Uterus (tissue), 4 donors: ENCODE measurements around the gene SYT14. TPM values are rescaled to one million over a fixed set of nuclear protein-coding genes. Genes with fewer than 3 reads are reported as not detected.

Source experiments
- DNase-seq, 2 donors: peaks; one replicate each; pipeline ENCODE4 v3.0.0-alpha.2; 2019 to 2020
- H3K27ac ChIP-seq, 2 donors: fragments of 200-600 bp; sonication (generic); 1 replicate in 1 of 2; 2 replicates in 1 of 2; pipeline ENCODE4 v1.5.1; 2016 to 2018
- H3K27me3 ChIP-seq, 2 donors: fragments of 200-600 bp; sonication (generic); one replicate each; pipeline ENCODE4 v1.5.1; 2018 to 2019; ENCODE audit warnings: control low read depth in 1 of 2
- H3K36me3 ChIP-seq, 2 donors: fragments of 200-600 bp; sonication (generic); one replicate each; pipeline ENCODE4 v1.5.1; 2019; ENCODE audit warnings: control low read depth in 1 of 2
- H3K4me1 ChIP-seq, 2 donors: fragments of 200-600 bp; sonication (generic); one replicate each; pipeline ENCODE4 v1.5.1; 2018 to 2019; ENCODE audit warnings: control low read depth in 1 of 2
- H3K4me3 ChIP-seq, 2 donors: fragments of 200-600 bp; sonication (generic); 1 replicate in 1 of 2; 2 replicates in 1 of 2; pipeline ENCODE4 v1.5.1; 2018 to 2019; ENCODE audit warnings: mild to moderate bottlenecking in 1 of 2
- H3K9me3 ChIP-seq, 2 donors: fragments of 200-600 bp; sonication (generic); one replicate each; pipeline ENCODE4 v1.5.1; 2019; ENCODE audit warnings: control low read depth in 1 of 2
- CTCF ChIP-seq, 4 experiments: fragments of 200-600 bp in 2 of 4; fragments of 450-650 bp in 2 of 4; sonication (generic) in 2 of 4; IDR thresholded peaks; one replicate each; pipeline ENCODE4 v1.5.1; 2016 to 2019; ENCODE audit warnings: antibody characterized with exemption in 4 of 4, mild to moderate bottlenecking in 2 of 4, moderate library complexity in 1 of 4
- POLR2A ChIP-seq, 2 donors: fragments of 450-650 bp; IDR thresholded peaks; one replicate each; pipeline ENCODE4 v1.6.1; 2016; ENCODE audit warnings: antibody characterized with exemption in 2 of 2, mild to moderate bottlenecking in 1 of 2, moderate library complexity in 1 of 2
- intact Hi-C: fragments of 100-400 bp; cut with DNase I; formaldehyde crosslinking; loops from one replicate; pipeline ENCODE4 v1.15.1; 2023; ENCODE audit warnings: low total_unique reads
- total RNA-seq, 4 donors: library from RNA; depleted of rRNA in 3 of 4; stranded (reverse); fragments of >200 nt in 3 of 4; gene quantifications; one replicate each; pipeline versions ENCODE4 v1.1.0 to v1.2.4, GENCODE V29; 2014 to 2023
- donor health status: DM: yes; HTN: yes; CAD: no.

Gene SYT14
- total RNA-seq, 4 donors from 2014 or later, result under 0.01 to 1.0 TPM; not detected in 2

- no peaks in the 10 kb centered on the region for H3K27me3 ChIP-seq
- H3K36me3 ChIP-seq, result no peaks in the 10 kb centered on the region
- no peak for DNase-seq
- H3K9me3 ChIP-seq, result no peaks in the 10 kb centered on the region
- no peak overlapping the region for H3K27ac ChIP-seq
- no peak overlapping the region for H3K4me3 ChIP-seq
- TF ChIP-seq CTCF (IDR thresholded peaks at IDR 0.05) (no peak), POLR2A (IDR thresholded peaks at IDR 0.05) (no peak)
- H3K4me1 ChIP-seq, result no peaks in the 10 kb centered on the region
- intact Hi-C loops, result no loop called here
These were observed 47.0 kb downstream of the SYT14 start for GRCh38 chr1:209985002-209985401.

GRCh38 chr1:209988706-209989105, 50.7 kb downstream of the SYT14 start:
- H3K4me3 ChIP-seq, result no peak overlapping the region
- no peaks in the 10 kb centered on the region for H3K36me3 ChIP-seq
- no peaks in the 10 kb centered on the region for H3K9me3 ChIP-seq
- DNase-seq, result no peak
- TF ChIP-seq CTCF (IDR thresholded peaks at IDR 0.05) (no peak), POLR2A (IDR thresholded peaks at IDR 0.05) (no peak)
- H3K4me1 ChIP-seq, result no peaks in the 10 kb centered on the region
- H3K27ac ChIP-seq, result no peak overlapping the region
- no peaks in the 10 kb centered on the region for H3K27me3 ChIP-seq
- intact Hi-C loops, result no loop called here

- TF ChIP-seq POLR2A (IDR thresholded peaks at IDR 0.05) (no peak), CTCF (IDR thresholded peaks at IDR 0.05) (peak in 2 of 4 experiments; percentile 4 to 21)
- DNase-seq, result no peak
- intact Hi-C loops, result no loop called here
- Histone ChIP-seq H3K4me3 (no peak overlapping the region), H3K27ac (no peak overlapping the region), H3K36me3 (no peaks in the 10 kb centered on the region), H3K27me3 (no peaks in the 10 kb centered on the region), H3K9me3 (no peaks in the 10 kb centered on the region), H3K4me1 (no peaks in the 10 kb centered on the region)
These were observed 51.5 kb downstream of the SYT14 start for GRCh38 chr1:209989525-209989924.

- no peak overlapping the region for H3K27ac ChIP-seq
- no peak for TF ChIP-seq POLR2A (IDR thresholded peaks at IDR 0.05)
- TF ChIP-seq CTCF (IDR thresholded peaks at IDR 0.05), result no peak
- H3K4me3 ChIP-seq, result no peak overlapping the region
- peaks cover 0 to 5% of the 10 kb centered on the region in 2 donors for H3K27me3 ChIP-seq
- no peak for DNase-seq
- intact Hi-C loops, result no loop called here
- H3K36me3 ChIP-seq, result no peaks in the 10 kb centered on the region
- H3K9me3 ChIP-seq, result no peaks in the 10 kb centered on the region
- H3K4me1 ChIP-seq, result no peaks in the 10 kb centered on the region
These were observed 55.2 kb downstream of the SYT14 start for GRCh38 chr1:209993061-209993830.

- TF ChIP-seq POLR2A (IDR thresholded peaks at IDR 0.05), result no peak
- no peak for TF ChIP-seq CTCF (IDR thresholded peaks at IDR 0.05)
- Histone ChIP-seq H3K9me3 (no peaks in the 10 kb centered on the region), H3K27ac (no peak overlapping the region), H3K4me1 (no peaks in the 10 kb centered on the region), H3K36me3 (no peaks in the 10 kb centered on the region), H3K27me3 (peaks cover 0 to 5% of the 10 kb centered on the region in 2 donors), H3K4me3 (no peak overlapping the region)
- intact Hi-C loops, result no loop called here
- no peak for DNase-seq
These were observed 58.3 kb downstream of the SYT14 start for GRCh38 chr1:209996348-209996747.
